WERI-Rb-1 (cell line): ENCODE measurements around the gene DGKI.
A peak's percentile ranks its signal among the peaks of the same experiment; 100 is the strongest.

ENCODE experiments used
- DNase-seq: peaks from one replicate; pipeline ENCODE4 v3.0.0-alpha.2; 2020
- H3K27ac ChIP-seq: fragments of 250-450 bp; sonication (Bioruptor Pico); 2 replicates; pipeline ENCODE4 v1.5.1; 2020; ENCODE audit warnings: mild to moderate bottlenecking, moderate library complexity
- H3K27me3 ChIP-seq: fragments of 250-450 bp; sonication (Bioruptor Pico); 2 replicates; pipeline ENCODE4 v1.5.1; 2021; ENCODE audit warnings: mild to moderate bottlenecking, low read depth, moderate library complexity; ENCODE audit not compliant: insufficient read depth, severe bottlenecking
- H3K36me3 ChIP-seq: fragments of 250-450 bp; sonication (Bioruptor Pico); 2 replicates; pipeline ENCODE4 v1.5.1; 2020; ENCODE audit warnings: mild to moderate bottlenecking, moderate library complexity
- H3K4me3 ChIP-seq: 2 replicates; pipeline ENCODE4 v1.5.1; 2011; ENCODE audit warnings: low read depth, mild to moderate bottlenecking, control low read depth, low read length
- H3K9me3 ChIP-seq: fragments of 250-450 bp; sonication (Bioruptor Pico); 2 replicates; pipeline ENCODE4 v1.5.1; 2021; ENCODE audit warnings: mild to moderate bottlenecking, moderate library complexity; ENCODE audit not compliant: severe bottlenecking
- CTCF ChIP-seq: IDR thresholded peaks from 2 replicates; pipeline ENCODE4 v1.5.1; 2011; ENCODE audit warnings: low read depth, mild to moderate bottlenecking, control low read depth, inconsistent platforms, low read length

DGKI gene

DNA sequence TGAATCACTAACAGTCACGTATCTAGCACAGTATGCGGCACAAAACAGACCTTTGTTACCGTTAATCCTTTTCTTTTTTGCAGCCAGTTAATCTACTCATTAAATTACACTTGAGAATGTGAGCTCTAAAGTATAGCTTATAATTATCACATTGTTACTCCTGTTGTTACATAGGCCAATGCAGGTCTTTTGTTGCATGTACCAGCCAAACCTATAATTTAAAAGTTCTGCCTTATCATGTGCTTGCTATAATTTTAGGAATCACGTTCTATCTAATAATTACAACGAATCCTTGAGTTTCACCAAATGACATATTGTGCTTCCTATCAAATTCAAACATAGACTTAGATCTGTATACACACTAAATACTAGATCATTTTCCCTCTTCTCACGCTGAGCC is 245.1 kb downstream of the DGKI start:
- DNase-seq: no peak
- H3K27me3 ChIP-seq: no peaks in the 10 kb centered on the region

GRCh38 chr7:137597856-137598255 is 248.9 kb downstream of the DGKI start:
- H3K27me3 ChIP-seq: no peaks in the 10 kb centered on the region
- no peaks in the 10 kb centered on the region for H3K36me3 ChIP-seq
- no peak overlapping the region for H3K4me3 ChIP-seq
- no peak for DNase-seq
- TF ChIP-seq CTCF: no peak
- no peak overlapping the region for H3K27ac ChIP-seq
- no peaks in the 10 kb centered on the region for H3K9me3 ChIP-seq

More for the DNA sequence above, 245.1 kb downstream of the DGKI start:
- H3K27ac ChIP-seq: no peak overlapping the region
- no peak overlapping the region for H3K4me3 ChIP-seq
- H3K9me3 ChIP-seq: no peaks in the 10 kb centered on the region
- no peaks in the 10 kb centered on the region for H3K36me3 ChIP-seq
- no peak for TF ChIP-seq CTCF

DNA sequence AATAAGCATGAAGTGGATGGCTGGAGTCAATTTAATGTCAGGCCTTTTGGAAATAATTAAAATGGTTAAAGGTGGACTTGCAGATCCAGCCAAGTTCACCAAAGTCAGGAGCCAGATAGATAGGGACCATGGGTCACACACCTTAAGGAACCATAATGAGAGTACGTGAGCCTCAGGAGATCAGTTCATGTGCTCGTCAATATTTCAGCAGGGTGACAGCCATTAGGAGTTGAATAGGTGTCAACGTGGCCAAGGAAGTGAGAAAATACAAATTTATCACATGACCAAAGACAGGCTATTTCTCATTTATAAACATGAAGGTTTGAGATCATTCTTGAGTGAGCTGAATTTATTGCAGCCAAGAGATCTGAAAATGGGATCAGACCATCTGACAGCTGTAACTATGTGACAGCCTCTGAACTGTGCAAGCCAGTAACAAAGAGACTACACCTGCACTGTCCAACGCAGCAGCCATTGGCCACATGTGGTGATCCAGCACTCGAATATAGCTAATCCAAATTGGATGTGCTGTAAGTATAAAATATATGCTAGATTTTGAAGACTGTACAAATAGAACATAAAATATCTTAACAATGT is 253.6 kb downstream of the DGKI start:
- no peak for DNase-seq
- no peak overlapping the region for H3K4me3 ChIP-seq
- no peaks in the 10 kb centered on the region for H3K27me3 ChIP-seq

GRCh38 chr7:137592232-137592896 is 254.4 kb downstream of the DGKI start:
- no peaks in the 10 kb centered on the region for H3K9me3 ChIP-seq
- H3K27me3 ChIP-seq: no peaks in the 10 kb centered on the region
- peak; percentile 71 for TF ChIP-seq CTCF
- DNase-seq: peak; percentile 65
- H3K27ac ChIP-seq: no peak overlapping the region
- no peak overlapping the region for H3K4me3 ChIP-seq
- no peaks in the 10 kb centered on the region for H3K36me3 ChIP-seq

More for the DNA sequence above, 253.6 kb downstream of the DGKI start:
- no peak overlapping the region for H3K27ac ChIP-seq
- TF ChIP-seq CTCF: no peak
- H3K9me3 ChIP-seq: no peaks in the 10 kb centered on the region
- no peaks in the 10 kb centered on the region for H3K36me3 ChIP-seq

GRCh38 chr7:137591421-137591837 is 255.3 kb downstream of the DGKI start:
- Histone ChIP-seq H3K36me3 (no peaks in the 10 kb centered on the region), H3K4me3 (no peak overlapping the region), H3K27me3 (no peaks in the 10 kb centered on the region), H3K9me3 (no peaks in the 10 kb centered on the region), H3K27ac (0 out of 2 replicates have a peak overlapping the region, but pooled peaks have one; percentile 8)
- TF ChIP-seq CTCF: no peak
- DNase-seq: no peak
